Thyroid gland (tissue), 4 donors: ENCODE data around the gene HECW1.

Experiments used
- POLR2A ChIP-seq, 2 donors: fragments of 450-650 bp; IDR thresholded peaks; one replicate each; pipeline ENCODE4 v1.6.1; 2017; ENCODE audit warnings: antibody characterized with exemption in 2 of 2, mild to moderate bottlenecking in 2 of 2, moderate library complexity in 1 of 2
- TF ChIP-seq, protein P1 (sequence below), 6 experiments: fragments of 200-600 bp in 3 of 6; fragments of 450-650 bp in 3 of 6; sonication (generic) in 3 of 6; IDR thresholded peaks; one replicate each; pipeline ENCODE4 v1.5.1; 2016 to 2019; ENCODE audit warnings: antibody characterized with exemption in 6 of 6, mild to moderate bottlenecking in 2 of 6, inconsistent platforms in 1 of 6, moderate library complexity in 1 of 6

DNA sequence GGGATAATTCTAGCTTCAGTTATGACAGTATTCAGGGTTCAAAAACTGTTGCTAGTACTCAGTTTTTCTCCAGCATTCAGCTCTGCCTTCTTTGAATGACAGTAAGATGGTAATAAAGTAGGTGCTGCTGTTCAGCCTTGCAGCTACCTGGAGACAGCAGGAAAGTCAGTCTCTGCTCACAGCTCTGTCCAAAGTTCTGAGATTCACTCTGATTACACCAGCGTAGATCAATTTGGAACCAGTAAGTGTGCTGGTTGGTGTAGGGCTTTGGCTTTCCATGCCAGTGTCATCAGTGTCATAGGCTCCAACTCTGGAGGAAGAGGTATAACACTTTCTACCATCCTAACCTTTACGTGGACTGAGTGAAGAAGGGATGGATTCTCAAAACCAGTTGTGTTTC lies 496.6 kb downstream of the HECW1 start:
- no peak for TF ChIP-seq POLR2A (IDR thresholded peaks at IDR 0.05)
- TF ChIP-seq, protein P1, sequence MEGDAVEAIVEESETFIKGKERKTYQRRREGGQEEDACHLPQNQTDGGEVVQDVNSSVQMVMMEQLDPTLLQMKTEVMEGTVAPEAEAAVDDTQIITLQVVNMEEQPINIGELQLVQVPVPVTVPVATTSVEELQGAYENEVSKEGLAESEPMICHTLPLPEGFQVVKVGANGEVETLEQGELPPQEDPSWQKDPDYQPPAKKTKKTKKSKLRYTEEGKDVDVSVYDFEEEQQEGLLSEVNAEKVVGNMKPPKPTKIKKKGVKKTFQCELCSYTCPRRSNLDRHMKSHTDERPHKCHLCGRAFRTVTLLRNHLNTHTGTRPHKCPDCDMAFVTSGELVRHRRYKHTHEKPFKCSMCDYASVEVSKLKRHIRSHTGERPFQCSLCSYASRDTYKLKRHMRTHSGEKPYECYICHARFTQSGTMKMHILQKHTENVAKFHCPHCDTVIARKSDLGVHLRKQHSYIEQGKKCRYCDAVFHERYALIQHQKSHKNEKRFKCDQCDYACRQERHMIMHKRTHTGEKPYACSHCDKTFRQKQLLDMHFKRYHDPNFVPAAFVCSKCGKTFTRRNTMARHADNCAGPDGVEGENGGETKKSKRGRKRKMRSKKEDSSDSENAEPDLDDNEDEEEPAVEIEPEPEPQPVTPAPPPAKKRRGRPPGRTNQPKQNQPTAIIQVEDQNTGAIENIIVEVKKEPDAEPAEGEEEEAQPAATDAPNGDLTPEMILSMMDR (IDR thresholded peaks at IDR 0.05), result no peak
